ENCODE results near the gene MRTFB. TPM values are rescaled to one million over a fixed set of nuclear protein-coding genes. Genes with fewer than 3 reads are reported as not detected.

MRTFB gene
- total RNA-seq, 1 experiment from 2014 or later, result 29.5 TPM

- no peaks in the 10 kb centered on the region for H3K27me3 Mint-ChIP-seq (ENCODE audit: insufficient read depth, unreplicated experiment)
- DNase-seq, result no peak
- intact Hi-C loops (cut with micrococcal nuclease; ENCODE audit: unreplicated experiment), result loop anchor here (5.0 kb wide), 1 partner anchor 115 kb away; no protein-coding TSS in a partner anchor
- no TSS peak for BruUV-seq (replicated peaks)
- H3K36me3 ChIP-seq (ENCODE audit: control insufficient read depth, insufficient read depth, low read length), result no peaks in the 10 kb centered on the region
- CTCF ChIA-PET, result no interaction called here
- H3K27ac Mint-ChIP-seq (ENCODE audit: unreplicated experiment), result peak overlapping the region; percentile 53
- TF ChIP-seq CTCF (IDR thresholded peaks at IDR 0.05; ENCODE audit: insufficient read depth in 1 of 2, low read depth in 1 of 2, low read length in 1 of 2, severe bottlenecking in 1 of 2, unreplicated experiment in 1 of 2), result no peak
- no peaks in the 10 kb centered on the region for H3K9me3 Mint-ChIP-seq (ENCODE audit: unreplicated experiment)
- no peaks in the 10 kb centered on the region for H3K27me3 ChIP-seq (replicated peaks; ENCODE audit: control insufficient read depth, insufficient read depth, low read length)
- no peaks in the 10 kb centered on the region for H3K9me3 ChIP-seq
- H3K4me1 Mint-ChIP-seq (ENCODE audit: low read depth, unreplicated experiment), result peaks cover 17% of the 10 kb centered on the region
- peaks cover 8% of the 10 kb centered on the region for H3K36me3 Mint-ChIP-seq (ENCODE audit: insufficient read depth, unreplicated experiment)
- H3K4me3 Mint-ChIP-seq (ENCODE audit: unreplicated experiment), result peak overlapping the region; percentile 90
- POLR2A ChIA-PET, result no interaction called here
- H3K4me3 ChIP-seq (ENCODE audit: low read depth, low read length), result peak overlapping the region; percentile 68
- H3K4me1 ChIP-seq, result peaks cover 6% of the 10 kb centered on the region; the same call in 1 of the 2 replicates
These were observed 1.2 kb downstream of the MRTFB start for GRCh38 chr16:14072360-14072759.

GRCh38 chr16:14074544-14074943 lies 3.4 kb downstream of the MRTFB start:
- Histone ChIP-seq H3K27me3 (replicated peaks; ENCODE audit: control insufficient read depth, insufficient read depth, low read length) (no peaks in the 10 kb centered on the region), H3K36me3 (ENCODE audit: control insufficient read depth, insufficient read depth, low read length) (no peaks in the 10 kb centered on the region), H3K9me3 (no peaks in the 10 kb centered on the region), H3K4me1 (peaks cover 6% of the 10 kb centered on the region; the same call in 1 of the 2 replicates), H3K4me3 (ENCODE audit: low read depth, low read length) (no peak overlapping the region)
- CTCF ChIA-PET, result no interaction called here
- Mint-ChIP-seq H3K4me1 (ENCODE audit: low read depth, unreplicated experiment) (peaks cover 16% of the 10 kb centered on the region), H3K36me3 (ENCODE audit: insufficient read depth, unreplicated experiment) (peaks cover 15% of the 10 kb centered on the region), H3K9me3 (ENCODE audit: unreplicated experiment) (no peaks in the 10 kb centered on the region), H3K27ac (ENCODE audit: unreplicated experiment) (no peak overlapping the region), H3K4me3 (ENCODE audit: unreplicated experiment) (no peak overlapping the region), H3K27me3 (ENCODE audit: insufficient read depth, unreplicated experiment) (no peaks in the 10 kb centered on the region)
- intact Hi-C loops (cut with micrococcal nuclease; ENCODE audit: unreplicated experiment), result loop anchor here (5.0 kb wide), 1 partner anchor 113 kb away; no protein-coding TSS in a partner anchor
- BruUV-seq (replicated peaks), result no TSS peak
- DNase-seq, result no peak
- POLR2A ChIA-PET, result no interaction called here
- TF ChIP-seq CTCF (IDR thresholded peaks at IDR 0.05; ENCODE audit: insufficient read depth in 1 of 2, low read depth in 1 of 2, low read length in 1 of 2, severe bottlenecking in 1 of 2, unreplicated experiment in 1 of 2), result no peak

GRCh38 chr16:14077918-14078317 lies 6.8 kb downstream of the MRTFB start:
- no peak for TF ChIP-seq CTCF (IDR thresholded peaks at IDR 0.05; ENCODE audit: insufficient read depth in 1 of 2, low read depth in 1 of 2, low read length in 1 of 2, severe bottlenecking in 1 of 2, unreplicated experiment in 1 of 2)
- no peak overlapping the region for H3K27ac Mint-ChIP-seq (ENCODE audit: unreplicated experiment)
- DNase-seq, result no peak
- H3K36me3 Mint-ChIP-seq (ENCODE audit: insufficient read depth, unreplicated experiment), result peaks cover 30% of the 10 kb centered on the region
- ChIA-PET POLR2A (no interaction called here), CTCF (no interaction called here)
- H3K4me1 Mint-ChIP-seq (ENCODE audit: low read depth, unreplicated experiment), result no peaks in the 10 kb centered on the region
- no TSS peak for BruUV-seq (replicated peaks)
- no peaks in the 10 kb centered on the region for H3K9me3 ChIP-seq
- H3K9me3 Mint-ChIP-seq (ENCODE audit: unreplicated experiment), result no peaks in the 10 kb centered on the region
- H3K4me3 Mint-ChIP-seq (ENCODE audit: unreplicated experiment), result no peak overlapping the region
- H3K27me3 Mint-ChIP-seq (ENCODE audit: insufficient read depth, unreplicated experiment), result no peaks in the 10 kb centered on the region
- H3K4me1 ChIP-seq, result no peaks in the 10 kb centered on the region
- intact Hi-C loops (cut with micrococcal nuclease; ENCODE audit: unreplicated experiment), result no loop called here
- no peaks in the 10 kb centered on the region for H3K36me3 ChIP-seq (ENCODE audit: control insufficient read depth, insufficient read depth, low read length)
- H3K4me3 ChIP-seq (ENCODE audit: low read depth, low read length), result no peak overlapping the region
- H3K27me3 ChIP-seq (replicated peaks; ENCODE audit: control insufficient read depth, insufficient read depth, low read length), result no peaks in the 10 kb centered on the region
